Mesenchymal stem cell (in vitro differentiated cells and primary cell): ENCODE data around the gene CANT1.
"Not testable (repeated sequence)": the region's sequence is repeated elsewhere in the genome, so short reads cannot be mapped to it uniquely, and the experiment has no call there.

Source experiments
- DNase-seq: peaks from one replicate; pipeline ENCODE4 v3.0.0-alpha.2; 2013
- H2AFZ ChIP-seq: one replicate; pipeline ENCODE4 v1.6.1; 2013; ENCODE audit warnings: low read depth, mild to moderate bottlenecking, control low read depth, inconsistent platforms, low read length, moderate library complexity
- H2AK5ac ChIP-seq: 2 replicates; pipeline ENCODE4 v1.6.1; 2013; ENCODE audit warnings: low read length, moderate library complexity, mild to moderate bottlenecking, inconsistent platforms; ENCODE audit not compliant: severe bottlenecking
- H2BK120ac ChIP-seq: one replicate; pipeline ENCODE4 v1.6.1; 2013; ENCODE audit warnings: low read depth, mild to moderate bottlenecking, inconsistent platforms, low read length, moderate library complexity
- H2BK12ac ChIP-seq, 2 experiments: one replicate each; pipeline ENCODE4 v1.6.1; 2013; ENCODE audit warnings: inconsistent platforms in 2 of 2, low read length in 2 of 2, mild to moderate bottlenecking in 2 of 2, moderate library complexity in 2 of 2, control low read depth in 1 of 2
- H2BK15ac ChIP-seq: one replicate; pipeline ENCODE4 v1.6.1; 2013; ENCODE audit warnings: mild to moderate bottlenecking, low read depth, inconsistent platforms; ENCODE audit not compliant: poor library complexity, severe bottlenecking
- H2BK5ac ChIP-seq: 2 replicates; pipeline ENCODE4 v1.6.1; 2013; ENCODE audit warnings: low read depth, mild to moderate bottlenecking, low read length, control low read depth, inconsistent platforms; ENCODE audit not compliant: poor library complexity, severe bottlenecking
- H3K14ac ChIP-seq, 2 experiments: one replicate each; pipeline ENCODE4 v1.6.1; 2013; ENCODE audit warnings: inconsistent platforms in 2 of 2, low read length in 2 of 2, control low read depth in 1 of 2, mild to moderate bottlenecking in 1 of 2, moderate library complexity in 1 of 2
- H3K18ac ChIP-seq, 2 experiments: one replicate each; pipeline ENCODE4 v1.6.1; 2013; ENCODE audit warnings: inconsistent platforms in 2 of 2, low read length in 2 of 2, control low read depth in 1 of 2, low read depth in 1 of 2, mild to moderate bottlenecking in 1 of 2
- H3K23ac ChIP-seq, 2 experiments: one replicate each; pipeline ENCODE4 v1.6.1; 2013; ENCODE audit warnings: inconsistent platforms in 2 of 2, low read length in 2 of 2, mild to moderate bottlenecking in 2 of 2, moderate library complexity in 2 of 2, control low read depth in 1 of 2
- H3K27ac ChIP-seq: 2 replicates; pipeline ENCODE4 v1.5.1; 2013; ENCODE audit warnings: mild to moderate bottlenecking, moderate library complexity, low read length, control low read depth, inconsistent platforms; ENCODE audit not compliant: poor library complexity, severe bottlenecking
- H3K27me3 ChIP-seq, 2 experiments: 2 replicates each; pipeline versions ENCODE4 v1.6.1 to v1.7.0; 2013; ENCODE audit warnings: low read length in 2 of 2, mild to moderate bottlenecking in 2 of 2, moderate library complexity in 2 of 2, control low read depth in 1 of 2, inconsistent platforms in 1 of 2; ENCODE audit not compliant: control insufficient read depth in 1 of 2, insufficient read depth in 1 of 2
- H3K36me3 ChIP-seq, 2 experiments: 2 replicates each; pipeline versions ENCODE4 v1.6.1 to v1.7.0; 2013; ENCODE audit warnings: low read length in 2 of 2, control low read depth in 1 of 2, inconsistent platforms in 1 of 2, low read depth in 1 of 2, mild to moderate bottlenecking in 1 of 2; ENCODE audit not compliant: insufficient read depth in 2 of 2, control insufficient read depth in 1 of 2
- H3K4ac ChIP-seq, 2 experiments: one replicate each; pipeline ENCODE4 v1.6.1; 2013; ENCODE audit warnings: inconsistent platforms in 2 of 2, low read length in 2 of 2, mild to moderate bottlenecking in 2 of 2, moderate library complexity in 2 of 2, control low read depth in 1 of 2, low read depth in 1 of 2
- H3K4me1 ChIP-seq: 2 replicates; pipeline ENCODE4 v1.6.1; 2013; ENCODE audit warnings: low read depth, low read length, control low read depth; ENCODE audit not compliant: control insufficient read depth, insufficient read depth
- H3K4me2 ChIP-seq: 2 replicates; pipeline ENCODE4 v1.6.1; 2013; ENCODE audit warnings: low read length, mild to moderate bottlenecking, inconsistent platforms; ENCODE audit not compliant: poor library complexity, severe bottlenecking
- H3K4me3 ChIP-seq, 2 experiments: 2 replicates each; pipeline versions ENCODE4 v1.5.1 to v1.7.0; 2013; ENCODE audit warnings: low read length in 2 of 2, mild to moderate bottlenecking in 2 of 2, control low read depth in 1 of 2, low read depth in 1 of 2; ENCODE audit not compliant: insufficient read depth in 1 of 2
- H3K79me1 ChIP-seq: replicated peaks from 2 replicates; pipeline ENCODE4 v1.6.1; 2013; ENCODE audit warnings: mild to moderate bottlenecking, control low read depth, low read length, inconsistent platforms; ENCODE audit not compliant: poor library complexity, severe bottlenecking
- H3K9ac ChIP-seq: 2 replicates; pipeline ENCODE4 v1.7.0; 2013; ENCODE audit warnings: mild to moderate bottlenecking, low read length, moderate library complexity
- H3K9me3 ChIP-seq: 2 replicates; pipeline ENCODE4 v1.7.0; 2013; ENCODE audit warnings: mild to moderate bottlenecking, low read length; ENCODE audit not compliant: control insufficient read depth
- H4K8ac ChIP-seq: one replicate; pipeline ENCODE4 v1.6.1; 2013; ENCODE audit warnings: inconsistent platforms, mild to moderate bottlenecking, low read length, moderate library complexity
- H4K91ac ChIP-seq: one replicate; pipeline ENCODE4 v1.6.1; 2013; ENCODE audit warnings: mild to moderate bottlenecking, low read length, inconsistent platforms
- WGBS: methylation state at CpG from one replicate; pipeline ENCODE4 v1.1.7; 2013; ENCODE audit warnings: mixed read lengths; 5-methylcytosine and 5-hydroxymethylcytosine counted together

Gene CANT1

GRCh38 chr17:78965491-78965924, 44.1 kb downstream of the CANT1 start:
- H3K27me3 ChIP-seq: no peaks in the 10 kb centered on the region
- 85% methylated on average over 8 of the region's 8 CpGs for WGBS
- H4K91ac ChIP-seq: no peak overlapping the region
- H4K8ac ChIP-seq: no peak overlapping the region
- no peak overlapping the region for H2AK5ac ChIP-seq
- H2BK5ac ChIP-seq: no peak overlapping the region
- peaks cover 15% of the 10 kb centered on the region for H3K79me1 ChIP-seq
- no peak overlapping the region for H2BK120ac ChIP-seq
- H3K23ac ChIP-seq: no peak overlapping the region
- H3K4me3 ChIP-seq: no peak overlapping the region
- no peak overlapping the region for H3K4me2 ChIP-seq
- H2BK15ac ChIP-seq: no peak overlapping the region
- H3K4ac ChIP-seq: no peak overlapping the region
- H3K18ac ChIP-seq: no peak overlapping the region
- no peaks in the 10 kb centered on the region for H3K9me3 ChIP-seq
- no peak overlapping the region for H3K14ac ChIP-seq
- H3K36me3 ChIP-seq: peaks cover 40 to 46% of the 10 kb centered on the region in 2 experiments
- H2BK12ac ChIP-seq: no peak overlapping the region
- H3K4me1 ChIP-seq: peaks cover 6% of the 10 kb centered on the region
- no peak for DNase-seq
- no peak overlapping the region for H2AFZ ChIP-seq
- no peak overlapping the region for H3K27ac ChIP-seq
- H3K9ac ChIP-seq: no peak overlapping the region

GRCh38 chr17:78963378-78963777, 46.2 kb downstream of the CANT1 start:
- Histone ChIP-seq H3K79me1 (peaks cover 7% of the 10 kb centered on the region), H3K27me3 (no peaks in the 10 kb centered on the region), H3K23ac (no peak overlapping the region), H2AK5ac (no peak overlapping the region), H3K27ac (no peak overlapping the region), H3K4me3 (no peak overlapping the region), H3K4me1 (peaks cover 8% of the 10 kb centered on the region), H2AFZ (no peak overlapping the region), H2BK120ac (no peak overlapping the region), H4K91ac (no peak overlapping the region), H2BK12ac (no peak overlapping the region), H3K4me2 (no peak overlapping the region), H3K18ac (no peak overlapping the region), H3K9me3 (no peaks in the 10 kb centered on the region), H4K8ac (no peak overlapping the region), H3K9ac (no peak overlapping the region), H2BK15ac (no peak overlapping the region), H3K4ac (no peak overlapping the region), H3K14ac (no peak overlapping the region), H3K36me3 (peaks cover 21 to 25% of the 10 kb centered on the region in 2 experiments), H2BK5ac (no peak overlapping the region)
- DNase-seq: no peak
- WGBS: 95% methylated on average over 5 of the region's 6 CpGs

- whole genome bisulfite sequencing: 96% methylated on average over 8 of the region's 8 CpGs
Observed at GRCh38 chr17:78962984-78963348, 46.6 kb downstream of the CANT1 start.

GRCh38 chr17:78962345-78962983, 47.1 kb downstream of the CANT1 start:
- Histone ChIP-seq H3K14ac (no peak overlapping the region), H3K9me3 (no peaks in the 10 kb centered on the region), H3K23ac (peak overlapping the region in 1 of 2 experiments; percentile 42), H2BK15ac (no peak overlapping the region), H2AK5ac (no peak overlapping the region), H2BK12ac (peak overlapping the region in 1 of 2 experiments; percentile 37), H3K4me3 (no peak overlapping the region), H3K27ac (no peak overlapping the region), H2AFZ (peak overlapping the region; percentile 15), H3K4me2 (no peak overlapping the region), H3K27me3 (no peaks in the 10 kb centered on the region), H3K79me1 (peaks cover 2% of the 10 kb centered on the region), H4K8ac (peak overlapping the region; percentile 78), H2BK120ac (no peak overlapping the region), H2BK5ac (no peak overlapping the region), H3K18ac (peak overlapping the region in 1 of 2 experiments; percentile 14), H3K4ac (peak overlapping the region in 1 of 2 experiments; percentile 40), H3K4me1 (peaks cover 8% of the 10 kb centered on the region), H4K91ac (no peak overlapping the region), H3K9ac (no peak overlapping the region), H3K36me3 (peaks cover 11 to 17% of the 10 kb centered on the region in 2 experiments)
- 72% methylated on average over 19 of the region's 19 CpGs for WGBS
- peak; percentile 31 for DNase-seq

More at GRCh38 chr17:78962984-78963348, 46.6 kb downstream of the CANT1 start:
- not testable (repeated sequence) for H4K91ac ChIP-seq, H2BK15ac ChIP-seq, H3K9ac ChIP-seq, H3K79me1 ChIP-seq, H3K4ac ChIP-seq, H3K4me1 ChIP-seq, H4K8ac ChIP-seq, DNase-seq, H2AK5ac ChIP-seq, H3K18ac ChIP-seq, H2BK5ac ChIP-seq, H3K23ac ChIP-seq, H2BK120ac ChIP-seq, H3K4me2 ChIP-seq, H3K9me3 ChIP-seq, H3K27ac ChIP-seq, H3K4me3 ChIP-seq, H3K27me3 ChIP-seq, H3K14ac ChIP-seq, H2AFZ ChIP-seq, H2BK12ac ChIP-seq
- H3K36me3 ChIP-seq: peaks cover 16 to 21% of the 10 kb centered on the region in 2 experiments
